ENCODE measurements around the gene DENND6B. TPM values are rescaled to one million over a fixed set of nuclear protein-coding genes. Genes with fewer than 3 reads are reported as not detected.

Gene DENND6B
- polyA plus RNA-seq, 4 donors: 1.9 to 4.5 (median 2.5) TPM

DNA sequence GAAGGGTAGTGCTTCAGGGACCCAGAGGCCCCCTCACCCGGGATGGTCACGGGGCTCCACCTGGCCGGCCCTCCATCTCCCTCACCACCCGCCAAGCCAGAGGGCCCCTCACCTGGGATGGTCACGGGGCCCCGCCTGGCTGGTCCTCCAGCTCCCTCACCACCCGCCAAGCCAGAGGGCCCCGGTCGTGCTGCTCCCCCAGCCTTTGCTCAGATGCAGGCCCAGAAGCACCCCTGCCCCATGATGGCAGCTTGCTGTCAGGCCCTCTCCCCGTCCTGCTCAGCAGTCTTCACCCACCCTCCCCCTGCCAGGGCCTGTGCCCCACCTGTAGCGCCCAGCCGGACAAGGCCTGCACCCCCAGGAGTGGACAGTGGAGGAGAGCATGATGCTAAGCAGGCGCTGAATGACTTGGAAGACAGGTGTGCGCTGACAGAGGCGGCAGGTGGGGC, 7.3 kb downstream of the DENND6B start:
- Histone ChIP-seq H3K27me3 (ENCODE audit: control insufficient read depth in 3 of 3, insufficient read depth in 3 of 3, low read length in 3 of 3) (no peaks in the 10 kb centered on the region), H3K4me3 (ENCODE audit: low read depth in 1 of 3, low read length in 3 of 3) (no peak overlapping the region), H3K27ac (ENCODE audit: low read depth in 1 of 3, low read length in 2 of 3) (no peak overlapping the region), H3K4me1 (ENCODE audit: control insufficient read depth in 3 of 3, insufficient read depth in 2 of 3, low read depth in 1 of 3, low read length in 2 of 3) (no peaks in the 10 kb centered on the region), H3K36me3 (ENCODE audit: control insufficient read depth in 3 of 3, insufficient read depth in 2 of 3, low read depth in 1 of 3, low read length in 3 of 3) (no peaks in the 10 kb centered on the region), H3K9me3 (ENCODE audit: control insufficient read depth in 2 of 2, insufficient read depth in 1 of 2, low read depth in 1 of 2, low read length in 1 of 2) (no peaks in the 10 kb centered on the region)
- no peak for FAIRE-seq
- no peak for DNase-seq
- WGBS, 3 donors: 89 to 93% (median 92%) methylated on average over 14 to 15 of the region's 15 CpGs

- DNase-seq: no peak
- 73 to 80% (median 78%) methylated on average over 21 of the region's 21 CpGs for WGBS, 3 donors
- H3K27ac ChIP-seq (ENCODE audit: low read depth in 1 of 3, low read length in 2 of 3): no peak overlapping the region
- FAIRE-seq: no peak
- H3K36me3 ChIP-seq (ENCODE audit: control insufficient read depth in 3 of 3, insufficient read depth in 2 of 3, low read depth in 1 of 3, low read length in 3 of 3): no peaks in the 10 kb centered on the region
- peaks cover 0 to 4% (median 0%) of the 10 kb centered on the region in 3 donors for H3K4me1 ChIP-seq (ENCODE audit: control insufficient read depth in 3 of 3, insufficient read depth in 2 of 3, low read depth in 1 of 3, low read length in 2 of 3)
- H3K27me3 ChIP-seq (ENCODE audit: control insufficient read depth in 3 of 3, insufficient read depth in 3 of 3, low read length in 3 of 3): no peaks in the 10 kb centered on the region
- H3K4me3 ChIP-seq (ENCODE audit: low read depth in 1 of 3, low read length in 3 of 3): no peak overlapping the region
- H3K9me3 ChIP-seq (ENCODE audit: control insufficient read depth in 2 of 2, insufficient read depth in 1 of 2, low read depth in 1 of 2, low read length in 1 of 2): no peaks in the 10 kb centered on the region
Observed at GRCh38 chr22:50318698-50319411, 8.0 kb downstream of the DENND6B start.

GRCh38 chr22:50318356-50318697, 8.5 kb downstream of the DENND6B start:
- H3K36me3 ChIP-seq (ENCODE audit: control insufficient read depth in 3 of 3, insufficient read depth in 2 of 3, low read depth in 1 of 3, low read length in 3 of 3): no peaks in the 10 kb centered on the region
- H3K4me1 ChIP-seq (ENCODE audit: control insufficient read depth in 3 of 3, insufficient read depth in 2 of 3, low read depth in 1 of 3, low read length in 2 of 3): peaks cover 0 to 4% (median 0%) of the 10 kb centered on the region in 3 donors
- H3K27ac ChIP-seq (ENCODE audit: low read depth in 1 of 3, low read length in 2 of 3): no peak overlapping the region
- no peak overlapping the region for H3K4me3 ChIP-seq (ENCODE audit: low read depth in 1 of 3, low read length in 3 of 3)
- FAIRE-seq (no peak), DNase-seq (no peak)
- H3K27me3 ChIP-seq (ENCODE audit: control insufficient read depth in 3 of 3, insufficient read depth in 3 of 3, low read length in 3 of 3): no peaks in the 10 kb centered on the region
- 85 to 89% (median 87%) methylated on average over 7 of the region's 7 CpGs for WGBS, 3 donors
- no peaks in the 10 kb centered on the region for H3K9me3 ChIP-seq (ENCODE audit: control insufficient read depth in 2 of 2, insufficient read depth in 1 of 2, low read depth in 1 of 2, low read length in 1 of 2)

DNA sequence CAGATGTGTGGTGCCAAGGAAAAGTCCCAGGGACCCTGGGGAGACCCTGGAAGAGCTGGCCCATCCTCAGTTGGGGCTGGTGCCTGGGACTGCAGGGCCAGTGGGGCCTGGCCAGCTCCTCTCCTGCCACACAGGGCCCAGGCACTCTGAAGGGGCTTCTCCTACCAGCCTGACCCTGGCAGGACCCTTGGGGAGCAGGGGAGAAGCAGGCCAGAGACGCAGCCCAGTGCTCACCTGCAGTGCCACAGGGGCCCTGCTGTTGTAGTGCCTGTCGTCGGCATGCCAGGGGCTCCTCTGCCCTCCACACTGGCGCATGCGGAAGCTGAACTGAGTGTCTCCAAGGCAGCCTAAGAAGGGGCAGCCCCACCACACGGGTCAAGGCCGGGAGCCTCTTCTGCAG, 9.1 kb downstream of the DENND6B start:
- no peak overlapping the region for H3K4me3 ChIP-seq (ENCODE audit: low read depth in 1 of 3, low read length in 3 of 3)
- DNase-seq: no peak
- no peaks in the 10 kb centered on the region for H3K27me3 ChIP-seq (ENCODE audit: control insufficient read depth in 3 of 3, insufficient read depth in 3 of 3, low read length in 3 of 3)
- H3K27ac ChIP-seq (ENCODE audit: low read depth in 1 of 3, low read length in 2 of 3): no peak overlapping the region
- 91 to 98% (median 97%) methylated on average over 7 of the region's 7 CpGs for WGBS, 3 donors
- FAIRE-seq: no peak
- peaks cover 0 to 4% (median 0%) of the 10 kb centered on the region in 3 donors for H3K4me1 ChIP-seq (ENCODE audit: control insufficient read depth in 3 of 3, insufficient read depth in 2 of 3, low read depth in 1 of 3, low read length in 2 of 3)
- H3K36me3 ChIP-seq (ENCODE audit: control insufficient read depth in 3 of 3, insufficient read depth in 2 of 3, low read depth in 1 of 3, low read length in 3 of 3): peaks cover 0 to 5% (median 0%) of the 10 kb centered on the region in 3 donors
- H3K9me3 ChIP-seq (ENCODE audit: control insufficient read depth in 2 of 2, insufficient read depth in 1 of 2, low read depth in 1 of 2, low read length in 1 of 2): no peaks in the 10 kb centered on the region

DNA sequence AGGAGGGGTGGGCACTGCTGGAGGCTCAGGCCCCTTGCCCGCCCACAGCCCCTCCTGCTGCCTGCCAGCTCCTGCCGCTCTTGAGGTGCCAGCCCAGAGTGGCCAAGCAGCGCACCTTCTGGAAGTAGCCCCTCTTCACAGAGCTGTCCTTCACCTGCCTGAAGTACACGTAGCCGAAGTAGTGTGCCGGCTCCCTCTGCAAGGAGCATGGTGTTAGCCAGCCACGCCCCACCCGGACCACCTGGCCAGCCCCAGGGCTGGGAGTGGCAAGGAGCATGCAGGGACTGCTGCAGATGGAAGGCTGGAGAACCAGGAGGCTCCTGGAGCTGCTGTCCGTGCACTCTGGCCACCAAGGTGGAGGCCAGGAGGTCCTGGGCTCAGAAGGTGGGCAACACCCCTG, 9.6 kb downstream of the DENND6B start:
- no peaks in the 10 kb centered on the region for H3K9me3 ChIP-seq (ENCODE audit: control insufficient read depth in 2 of 2, insufficient read depth in 1 of 2, low read depth in 1 of 2, low read length in 1 of 2)
- H3K36me3 ChIP-seq (ENCODE audit: control insufficient read depth in 3 of 3, insufficient read depth in 2 of 3, low read depth in 1 of 3, low read length in 3 of 3): peaks cover 0 to 5% (median 0%) of the 10 kb centered on the region in 3 donors
- H3K27ac ChIP-seq (ENCODE audit: low read depth in 1 of 3, low read length in 2 of 3): no peak overlapping the region
- H3K4me1 ChIP-seq (ENCODE audit: control insufficient read depth in 3 of 3, insufficient read depth in 2 of 3, low read depth in 1 of 3, low read length in 2 of 3): peaks cover 0 to 4% (median 0%) of the 10 kb centered on the region in 3 donors
- 79 to 91% (median 82%) methylated on average over 7 to 9 of the region's 9 CpGs for WGBS, 3 donors
- no peak overlapping the region for H3K4me3 ChIP-seq (ENCODE audit: low read depth in 1 of 3, low read length in 3 of 3)
- FAIRE-seq (no peak), DNase-seq (no peak)
- no peaks in the 10 kb centered on the region for H3K27me3 ChIP-seq (ENCODE audit: control insufficient read depth in 3 of 3, insufficient read depth in 3 of 3, low read length in 3 of 3)

GRCh38 chr22:50316114-50317065, 10.4 kb downstream of the DENND6B start:
- Histone ChIP-seq H3K4me3 (ENCODE audit: low read depth in 1 of 3, low read length in 3 of 3) (no peak overlapping the region), H3K9me3 (ENCODE audit: control insufficient read depth in 2 of 2, insufficient read depth in 1 of 2, low read depth in 1 of 2, low read length in 1 of 2) (no peaks in the 10 kb centered on the region), H3K27me3 (ENCODE audit: control insufficient read depth in 3 of 3, insufficient read depth in 3 of 3, low read length in 3 of 3) (no peaks in the 10 kb centered on the region), H3K36me3 (ENCODE audit: control insufficient read depth in 3 of 3, insufficient read depth in 2 of 3, low read depth in 1 of 3, low read length in 3 of 3) (peaks cover 0 to 12% (median 0%) of the 10 kb centered on the region in 3 donors), H3K4me1 (ENCODE audit: control insufficient read depth in 3 of 3, insufficient read depth in 2 of 3, low read depth in 1 of 3, low read length in 2 of 3) (peaks cover 0 to 4% (median 0%) of the 10 kb centered on the region in 3 donors), H3K27ac (ENCODE audit: low read depth in 1 of 3, low read length in 2 of 3) (no peak overlapping the region)
- DNase-seq (no peak), FAIRE-seq (no peak)
- 61 to 79% (median 63%) methylated on average over 22 to 34 of the region's 45 CpGs for WGBS, 3 donors

DNA sequence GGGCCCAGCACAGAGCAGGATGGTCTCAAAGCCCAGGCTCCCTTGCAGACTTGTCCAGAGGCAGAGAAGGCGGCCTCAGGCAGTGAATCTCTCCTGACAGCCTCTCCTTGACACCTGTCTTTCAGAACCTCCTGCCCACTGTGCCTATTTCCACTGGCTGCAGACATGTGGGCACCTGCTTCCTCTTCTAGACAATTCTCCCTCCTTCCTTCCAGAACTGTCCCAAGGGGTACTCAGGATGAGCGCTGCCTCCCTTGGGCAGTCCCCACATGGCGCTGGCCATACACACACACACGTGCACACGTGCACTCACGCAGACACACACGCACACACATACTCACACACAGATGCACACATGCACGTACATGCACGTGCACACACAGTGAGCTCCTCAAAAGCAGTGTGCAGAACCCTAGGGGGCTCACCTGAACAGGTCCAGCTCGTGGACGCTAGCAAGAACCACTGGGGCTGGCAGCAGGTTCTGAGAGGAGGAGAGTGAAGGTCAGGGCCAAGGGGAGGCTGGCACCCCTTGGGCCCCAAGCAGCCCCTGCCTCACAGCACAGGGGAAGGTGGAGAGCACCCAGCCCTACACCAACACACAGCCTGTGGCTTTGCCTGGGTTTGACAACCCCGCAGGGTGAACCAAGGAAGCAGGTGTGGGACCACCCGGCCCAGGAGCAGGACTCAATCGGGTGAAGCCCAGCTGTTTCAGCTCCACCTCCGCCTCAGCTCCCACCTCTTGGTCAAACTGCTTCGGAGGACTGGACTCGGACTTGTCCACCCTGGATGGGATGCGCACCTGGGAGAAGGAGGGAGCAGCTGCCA, 11.3 kb downstream of the DENND6B start:
- Histone ChIP-seq H3K9me3 (ENCODE audit: control insufficient read depth in 2 of 2, insufficient read depth in 1 of 2, low read depth in 1 of 2, low read length in 1 of 2) (no peaks in the 10 kb centered on the region), H3K27ac (ENCODE audit: low read depth in 1 of 3, low read length in 2 of 3) (peak overlapping the region in 1 of 3 donors; percentile 91), H3K4me3 (ENCODE audit: low read depth in 1 of 3, low read length in 3 of 3) (no peak overlapping the region), H3K4me1 (ENCODE audit: control insufficient read depth in 3 of 3, insufficient read depth in 2 of 3, low read depth in 1 of 3, low read length in 2 of 3) (peaks cover 0 to 4% (median 0%) of the 10 kb centered on the region in 3 donors), H3K36me3 (ENCODE audit: control insufficient read depth in 3 of 3, insufficient read depth in 2 of 3, low read depth in 1 of 3, low read length in 3 of 3) (peaks cover 0 to 14% (median 0%) of the 10 kb centered on the region in 3 donors), H3K27me3 (ENCODE audit: control insufficient read depth in 3 of 3, insufficient read depth in 3 of 3, low read length in 3 of 3) (no peaks in the 10 kb centered on the region)
- 79 to 87% (median 84%) methylated on average over 18 of the region's 18 CpGs for WGBS, 3 donors
- FAIRE-seq (no peak), DNase-seq (no peak)

Data from small intestine (tissue), 7 donors.